GM13976 (cell line): ENCODE measurements around the gene CLDN18.
A peak's percentile ranks its signal among the peaks of the same experiment; 100 is the strongest.

Experiments
- DNase-seq: peaks from one replicate; pipeline ENCODE4 v3.0.0; 2012; ENCODE audit warnings: low spot score
- in situ Hi-C: fragments of 300-500 bp; cut with MboI; formaldehyde crosslinking; loops from one replicate; pipeline ENCODE4 v1.12.0; 2022; ENCODE audit warnings: low sequenced_read_pairs, mixed read lengths, inconsistent platforms; ENCODE audit not compliant: unreplicated experiment
- TF ChIP-seq, protein P1 (sequence below): IDR thresholded peaks from 2 replicates; pipeline ENCODE4 v1.5.1; 2012; ENCODE audit warnings: borderline replicate concordance, mild to moderate bottlenecking; ENCODE audit not compliant: insufficient read depth; ENCODE audit errors: extremely low read depth, missing control alignments, control extremely low read depth

Gene CLDN18

DNA sequence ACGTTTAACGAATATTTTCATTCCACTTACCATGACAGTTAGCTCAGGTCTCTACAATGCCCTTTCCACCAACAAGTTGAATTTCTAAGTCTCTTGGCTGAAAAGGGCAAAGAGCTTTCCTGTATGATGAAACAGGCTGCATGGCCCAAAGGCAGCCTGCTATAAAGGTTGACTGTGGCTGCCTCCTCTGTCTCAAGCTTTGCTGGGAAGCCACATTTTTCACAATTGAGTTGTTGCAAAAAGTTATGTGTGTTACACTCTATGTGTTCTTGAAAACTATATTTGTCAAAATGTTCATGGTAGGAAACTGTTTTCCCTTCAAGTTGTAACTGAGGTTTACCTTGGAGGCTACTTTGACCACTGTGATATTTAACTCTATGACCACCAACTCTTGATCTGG lies 56.0 kb downstream of the CLDN18 start:
- in situ Hi-C loops, result loop anchor here (5.0 kb wide), 1 partner anchor 51 kb away; the partner anchor contains the start of gene DZIP1L
- TF ChIP-seq, protein P1, sequence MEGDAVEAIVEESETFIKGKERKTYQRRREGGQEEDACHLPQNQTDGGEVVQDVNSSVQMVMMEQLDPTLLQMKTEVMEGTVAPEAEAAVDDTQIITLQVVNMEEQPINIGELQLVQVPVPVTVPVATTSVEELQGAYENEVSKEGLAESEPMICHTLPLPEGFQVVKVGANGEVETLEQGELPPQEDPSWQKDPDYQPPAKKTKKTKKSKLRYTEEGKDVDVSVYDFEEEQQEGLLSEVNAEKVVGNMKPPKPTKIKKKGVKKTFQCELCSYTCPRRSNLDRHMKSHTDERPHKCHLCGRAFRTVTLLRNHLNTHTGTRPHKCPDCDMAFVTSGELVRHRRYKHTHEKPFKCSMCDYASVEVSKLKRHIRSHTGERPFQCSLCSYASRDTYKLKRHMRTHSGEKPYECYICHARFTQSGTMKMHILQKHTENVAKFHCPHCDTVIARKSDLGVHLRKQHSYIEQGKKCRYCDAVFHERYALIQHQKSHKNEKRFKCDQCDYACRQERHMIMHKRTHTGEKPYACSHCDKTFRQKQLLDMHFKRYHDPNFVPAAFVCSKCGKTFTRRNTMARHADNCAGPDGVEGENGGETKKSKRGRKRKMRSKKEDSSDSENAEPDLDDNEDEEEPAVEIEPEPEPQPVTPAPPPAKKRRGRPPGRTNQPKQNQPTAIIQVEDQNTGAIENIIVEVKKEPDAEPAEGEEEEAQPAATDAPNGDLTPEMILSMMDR, result no peak
- DNase-seq, result no peak

DNA sequence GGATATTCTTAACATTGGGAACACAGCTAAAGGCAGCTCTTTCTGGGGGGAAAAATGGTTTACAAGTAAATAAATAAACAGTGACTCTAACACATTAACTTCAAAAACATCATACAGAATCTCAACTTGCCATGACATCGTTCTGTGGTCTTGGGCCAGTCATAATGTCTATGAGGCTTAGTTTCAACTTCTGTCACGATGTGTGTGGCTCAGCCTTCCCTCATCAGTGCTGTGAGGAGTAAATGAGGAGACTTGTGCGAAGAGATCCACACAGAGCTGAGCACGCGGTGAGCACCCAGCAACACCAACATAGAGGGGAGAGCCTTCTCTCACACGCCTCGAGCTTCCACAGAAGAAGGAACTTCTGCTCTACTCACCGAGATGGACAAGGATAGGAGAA lies 56.4 kb downstream of the CLDN18 start:
- TF ChIP-seq, protein P1, result no peak
- in situ Hi-C loops, result loop anchor here (5.0 kb wide), 1 partner anchor 51 kb away; the partner anchor contains the start of gene DZIP1L
- peak; percentile 54 for DNase-seq

DNA sequence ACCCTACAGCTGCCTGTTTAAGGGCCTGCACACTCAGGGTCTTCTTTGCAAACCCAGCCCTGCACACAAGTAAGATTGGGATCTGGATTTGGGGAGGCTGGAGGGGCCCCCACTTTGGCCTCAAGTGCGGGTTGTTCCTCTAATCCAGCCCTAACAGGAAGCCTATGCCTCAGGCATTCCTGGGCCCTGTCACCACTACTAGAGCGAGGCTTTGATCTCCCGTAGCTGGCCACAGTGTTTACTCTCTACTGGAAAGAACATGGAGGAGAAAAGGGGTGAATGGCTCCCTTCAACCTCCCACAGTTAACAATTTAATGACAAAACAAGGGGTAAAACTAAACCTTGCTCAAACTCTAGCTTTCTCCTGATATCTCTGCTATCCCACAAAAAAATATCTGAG lies 57.0 kb downstream of the CLDN18 start:
- TF ChIP-seq, protein P1, result no peak
- DNase-seq, result no peak
- in situ Hi-C loops, result loop anchor here (5.0 kb wide), 1 partner anchor 50 kb away; the partner anchor contains the start of gene DZIP1L

DNA sequence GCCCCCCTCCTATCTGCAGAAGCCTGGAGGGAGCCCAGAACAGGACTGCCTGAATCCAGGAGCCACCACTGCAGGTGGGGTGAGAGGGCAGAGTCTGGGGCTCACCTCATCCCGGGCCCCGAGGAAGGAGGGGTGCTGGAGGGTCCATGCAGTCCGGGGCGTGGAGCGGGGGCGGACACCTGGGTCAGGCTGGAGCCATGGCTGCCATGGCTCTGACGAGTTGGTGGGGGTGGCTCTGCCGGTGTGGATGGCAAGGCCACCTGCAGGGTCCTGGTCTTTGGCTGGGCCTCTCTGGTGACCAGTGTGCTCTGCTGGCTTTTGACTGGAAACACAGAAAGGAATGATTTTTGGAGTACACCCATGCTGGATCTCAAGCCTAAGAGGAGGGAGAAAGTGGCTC lies 58.1 kb downstream of the CLDN18 start:
- in situ Hi-C loops, result loop anchor here (5.0 kb wide), 1 partner anchor 49 kb away; the partner anchor contains the start of gene DZIP1L
- TF ChIP-seq, protein P1, result no peak
- peak; percentile 14 for DNase-seq

DNA sequence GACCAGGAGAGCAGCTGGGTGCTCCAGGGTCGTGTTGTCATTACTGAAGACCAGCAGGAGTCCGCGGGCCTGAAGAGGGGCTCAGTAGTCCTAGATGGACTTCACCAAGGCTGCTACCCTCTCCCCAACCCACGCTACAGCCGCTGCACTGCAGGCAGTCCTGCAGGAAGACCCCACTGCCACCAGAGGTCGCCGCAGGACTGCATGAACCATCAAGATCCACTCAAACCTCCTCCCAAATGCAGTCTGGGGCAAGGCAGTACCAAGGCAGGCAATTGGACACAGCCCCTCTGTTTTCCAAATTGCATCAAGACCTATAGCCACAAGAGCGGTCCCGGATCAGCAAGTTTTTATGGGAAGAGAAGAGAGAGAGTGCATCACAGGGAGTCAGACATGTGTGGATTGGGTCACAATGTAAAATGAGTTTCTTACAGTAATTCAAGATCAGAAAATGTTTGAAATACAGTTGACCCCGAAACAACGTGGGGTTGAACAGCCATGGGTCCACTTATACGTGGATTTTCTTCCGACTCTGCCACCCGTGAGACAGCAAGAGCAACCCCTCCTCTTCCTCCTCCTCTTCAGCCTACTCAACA lies 58.7 kb downstream of the CLDN18 start:
- peak; percentile 86 for DNase-seq
- in situ Hi-C loops, result loop anchor here (5.0 kb wide), 1 partner anchor 49 kb away; the partner anchor contains the start of gene DZIP1L
- TF ChIP-seq, protein P1, result peak; percentile 98

DNA sequence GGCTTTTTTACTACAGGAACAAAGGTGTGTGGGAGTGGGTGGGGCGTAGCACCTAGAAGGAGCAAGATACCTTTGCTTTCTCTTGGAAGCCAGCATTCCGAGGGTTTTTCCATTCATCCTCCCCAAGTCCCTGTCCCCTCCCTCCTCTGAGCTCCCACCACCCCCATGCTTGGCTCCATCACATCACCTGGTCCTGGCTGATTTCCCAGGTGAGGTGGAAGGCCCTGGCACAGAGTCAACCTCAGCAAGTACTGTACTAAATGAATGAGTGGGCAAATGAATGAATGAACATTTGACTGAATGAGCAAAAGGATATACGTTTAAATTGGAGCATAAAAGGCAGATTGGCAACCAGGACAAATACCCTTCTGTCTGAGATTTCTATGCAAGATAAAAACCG lies 60.0 kb downstream of the CLDN18 start:
- TF ChIP-seq, protein P1, result no peak
- DNase-seq, result no peak
- in situ Hi-C loops, result no loop called here
